Inflammatory macrophage treated with lipopolysaccharide for 4 hours (primary cell): ENCODE data around the gene SCARF2.
"Not testable (repeated sequence)": the region's sequence is repeated elsewhere in the genome, so short reads cannot be mapped to it uniquely, and the experiment has no call there.

Source experiments
- DNase-seq: peaks from one replicate; pipeline ENCODE4 v3.0.0-alpha.2; 2020

SCARF2 gene

GRCh38 chr22:20390394-20390907 is 47.2 kb downstream of the SCARF2 start:
- DNase-seq = no peak

GRCh38 chr22:20389288-20389687 is 48.3 kb downstream of the SCARF2 start:
- DNase-seq = no peak

GRCh38 chr22:20388200-20388599 is 49.4 kb downstream of the SCARF2 start:
- DNase-seq = no peak

GRCh38 chr22:20386972-20387371 is 50.7 kb downstream of the SCARF2 start:
- DNase-seq = peak; percentile 9

GRCh38 chr22:20386336-20386735 is 51.3 kb downstream of the SCARF2 start:
- DNase-seq = peak; percentile 62

GRCh38 chr22:20384865-20385264 is 52.8 kb downstream of the SCARF2 start:
- DNase-seq = no peak

- DNase-seq = no peak
Observed at GRCh38 chr22:20384171-20384570, 53.5 kb downstream of the SCARF2 start.

- DNase-seq = no peak
Observed at GRCh38 chr22:20383538-20383937, 54.1 kb downstream of the SCARF2 start.

- no peak for DNase-seq
Observed at GRCh38 chr22:20380486-20380885, 57.1 kb downstream of the SCARF2 start.

GRCh38 chr22:20378684-20379083 is 58.9 kb downstream of the SCARF2 start:
- DNase-seq = not testable (repeated sequence)

- no peak for DNase-seq
Observed at GRCh38 chr22:20378110-20378509, 59.5 kb downstream of the SCARF2 start.

GRCh38 chr22:20376983-20377382 is 60.6 kb downstream of the SCARF2 start:
- DNase-seq = not testable (repeated sequence)

- DNase-seq = not testable (repeated sequence)
Observed at GRCh38 chr22:20376281-20376680, 61.3 kb downstream of the SCARF2 start.
